Brain pericyte (primary cell): ENCODE data around the gene VEGFA.

Source experiments
- DNase-seq: peaks from one replicate; pipeline ENCODE4 v3.0.0-alpha.2; 2012; ENCODE audit warnings: low read depth, low spot score

The VEGFA gene

GRCh38 chr6:43769526-43770371, at the start of gene VEGFA:
TSS of gene VEGFA (plus strand) at chr6:43770211.
- DNase-seq, result peak; percentile 71

- no peak for DNase-seq
These were observed 49.0 kb upstream of the VEGFA start for GRCh38 chr6:43720999-43721398.

GRCh38 chr6:43722920-43723545, 47.0 kb upstream of the VEGFA start:
- DNase-seq, result no peak

- no peak for DNase-seq
These were observed 46.2 kb upstream of the VEGFA start for GRCh38 chr6:43723737-43724295.

- DNase-seq, result no peak
These were observed 45.7 kb upstream of the VEGFA start for GRCh38 chr6:43724354-43724753.

GRCh38 chr6:43724914-43725642, 44.9 kb upstream of the VEGFA start:
- DNase-seq, result peak; percentile 86

- no peak for DNase-seq
These were observed 44.1 kb upstream of the VEGFA start for GRCh38 chr6:43725643-43726580.

GRCh38 chr6:43727634-43728033, 42.4 kb upstream of the VEGFA start:
- no peak for DNase-seq

GRCh38 chr6:43728586-43728985, 41.4 kb upstream of the VEGFA start:
- DNase-seq, result no peak

GRCh38 chr6:43729537-43729936, 40.5 kb upstream of the VEGFA start:
- no peak for DNase-seq

- DNase-seq, result no peak
These were observed 39.4 kb upstream of the VEGFA start for GRCh38 chr6:43730634-43731033.

GRCh38 chr6:43733471-43734293, 36.3 kb upstream of the VEGFA start:
- no peak for DNase-seq

GRCh38 chr6:43734294-43734665, 35.7 kb upstream of the VEGFA start:
- no peak for DNase-seq

- DNase-seq, result no peak
These were observed 34.3 kb upstream of the VEGFA start for GRCh38 chr6:43735642-43736199.

- DNase-seq, result no peak
These were observed 33.7 kb upstream of the VEGFA start for GRCh38 chr6:43736211-43736786.

GRCh38 chr6:43736844-43737243, 33.2 kb upstream of the VEGFA start:
- DNase-seq, result no peak

- DNase-seq, result peak; percentile 68
These were observed 32.5 kb upstream of the VEGFA start for GRCh38 chr6:43737272-43738081.

GRCh38 chr6:43738267-43738676, 31.7 kb upstream of the VEGFA start:
- DNase-seq, result no peak
